DMS53 (cell line): Measurements from ENCODE around the gene STARD10.

Source experiments
- DNase-seq: peaks from one replicate; lab custom pipeline; 2025; lab: John Stamatoyannopoulos, UW

Gene STARD10

GRCh38 chr11:72706579-72706978 lies 87.3 kb downstream of the STARD10 start:
- DNase-seq, result no peak

DNA sequence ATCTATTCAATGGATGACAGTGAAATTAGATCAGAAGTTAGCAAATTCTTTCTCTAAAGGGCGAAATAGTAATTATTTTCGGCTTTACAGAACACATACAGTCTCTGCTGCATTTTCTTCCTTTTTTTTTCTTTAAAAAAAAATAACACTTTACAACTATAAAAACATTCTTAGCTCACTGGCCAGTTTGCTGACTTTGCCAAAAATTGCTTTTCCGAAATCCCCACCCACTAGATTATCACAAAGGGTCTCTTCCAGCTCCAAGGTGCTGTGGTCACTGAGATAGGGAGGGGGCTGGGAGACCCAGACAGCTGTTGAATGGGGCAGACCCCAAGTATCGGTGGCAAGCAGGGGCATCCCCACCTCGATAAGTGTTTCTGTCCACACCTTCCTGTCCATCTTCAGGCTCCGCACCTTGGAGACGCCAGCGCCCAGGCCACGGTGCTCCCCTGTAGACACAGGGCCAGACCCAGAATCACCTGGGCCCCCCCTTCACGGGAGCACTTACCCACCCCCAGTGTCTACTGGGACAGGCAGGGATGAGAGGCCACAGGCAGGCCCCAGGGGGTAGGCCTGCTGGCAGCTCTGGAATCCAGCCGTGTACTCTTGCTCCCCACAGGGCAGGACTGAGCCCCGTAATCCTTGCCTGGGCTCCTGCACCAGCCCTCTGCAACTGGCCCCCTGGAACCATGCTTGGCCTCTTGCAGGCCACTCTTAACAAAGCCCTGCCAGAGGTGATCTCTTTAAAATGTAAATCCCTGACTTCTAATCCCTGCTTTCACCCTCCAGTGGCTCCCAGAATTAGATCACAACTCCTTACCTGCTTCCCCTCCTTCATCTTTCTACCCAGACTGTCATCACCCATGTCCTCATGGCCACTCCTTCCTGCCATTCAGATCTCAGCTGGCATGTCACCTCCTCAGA lies 88.1 kb downstream of the STARD10 start:
- DNase-seq, result no peak

GRCh38 chr11:72704783-72705265 lies 89.0 kb downstream of the STARD10 start:
- DNase-seq, result no peak
